Measurements from ENCODE around the gene LHX3. TPM values are rescaled to one million over a fixed set of nuclear protein-coding genes. Genes with fewer than 3 reads are reported as not detected.

Gene LHX3
- polyA plus RNA-seq, 1 of the 3 experiments (the other 2 are of a cell fraction) = not detected

DNA sequence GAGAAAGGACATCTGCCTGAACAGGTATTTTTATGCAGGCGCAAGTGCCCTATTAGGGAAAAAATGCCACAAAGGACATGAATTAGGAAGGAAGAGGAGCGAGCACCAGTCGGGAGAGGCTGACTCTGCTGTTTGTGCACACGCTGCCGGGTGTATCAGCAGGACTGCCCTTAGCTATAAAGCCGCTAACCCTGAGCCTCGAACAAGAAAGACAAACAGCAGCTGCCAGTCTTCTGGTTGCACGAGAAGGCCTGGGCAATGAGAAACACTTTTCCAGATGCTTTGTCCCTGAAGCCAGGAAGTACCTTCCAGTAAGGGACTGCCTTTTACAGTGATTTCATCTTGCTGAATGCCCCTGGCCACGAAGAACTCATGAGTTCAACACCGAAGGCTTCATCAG, 28.0 kb upstream of the LHX3 start:
- DNase-seq = no peak
- POLR2A ChIA-PET = no interaction called here
- CTCF ChIA-PET = interaction anchor here (1.3 kb wide), 1 partner anchor 62 kb away, joined by 3 read pairs; no protein-coding TSS in a partner anchor

DNA sequence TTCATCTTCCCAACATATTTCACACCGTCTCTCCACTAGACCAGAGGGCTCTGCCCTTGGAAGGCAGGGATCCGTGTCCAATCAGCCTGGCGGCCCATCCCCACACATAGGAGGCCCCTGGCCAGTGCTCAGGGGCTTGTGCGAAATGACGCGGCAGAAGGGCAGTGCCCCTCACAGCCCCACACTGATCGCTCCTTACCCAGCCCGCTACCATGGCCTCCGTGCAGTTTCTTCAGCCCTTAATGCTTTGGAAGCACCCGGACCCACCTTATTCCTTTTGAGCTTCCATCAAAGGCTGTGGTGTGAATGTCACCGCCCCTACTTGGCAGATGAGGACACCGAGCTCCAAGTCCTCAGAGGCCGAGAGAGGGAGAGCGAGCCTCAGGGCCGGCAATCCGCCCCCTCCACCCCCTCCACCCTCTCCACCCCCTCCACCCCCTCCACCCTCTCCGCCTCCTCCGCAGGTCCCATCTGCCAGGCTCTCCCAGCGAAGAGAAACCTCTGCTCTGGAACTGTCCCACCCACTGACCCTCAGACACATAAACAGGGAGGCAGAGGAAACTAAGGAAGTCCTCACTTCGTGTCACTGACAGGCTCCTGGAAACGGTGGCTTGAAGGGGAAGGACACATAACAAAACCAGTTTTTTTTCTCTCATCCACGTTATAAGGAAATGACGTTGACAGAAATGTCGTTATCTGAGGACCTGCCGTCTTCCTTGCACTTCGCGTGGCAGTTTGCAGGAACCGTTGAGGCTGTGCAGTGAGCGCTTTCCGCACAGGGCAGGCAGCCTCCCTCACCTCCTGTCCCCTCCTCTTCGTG, 26.8 kb upstream of the LHX3 start:
- DNase-seq = no peak
- TF ChIP-seq NFIC (IDR thresholded peaks at IDR 0.05; ENCODE audit: borderline replicate concordance) = no peak
- TF ChIP-seq, protein P1, sequence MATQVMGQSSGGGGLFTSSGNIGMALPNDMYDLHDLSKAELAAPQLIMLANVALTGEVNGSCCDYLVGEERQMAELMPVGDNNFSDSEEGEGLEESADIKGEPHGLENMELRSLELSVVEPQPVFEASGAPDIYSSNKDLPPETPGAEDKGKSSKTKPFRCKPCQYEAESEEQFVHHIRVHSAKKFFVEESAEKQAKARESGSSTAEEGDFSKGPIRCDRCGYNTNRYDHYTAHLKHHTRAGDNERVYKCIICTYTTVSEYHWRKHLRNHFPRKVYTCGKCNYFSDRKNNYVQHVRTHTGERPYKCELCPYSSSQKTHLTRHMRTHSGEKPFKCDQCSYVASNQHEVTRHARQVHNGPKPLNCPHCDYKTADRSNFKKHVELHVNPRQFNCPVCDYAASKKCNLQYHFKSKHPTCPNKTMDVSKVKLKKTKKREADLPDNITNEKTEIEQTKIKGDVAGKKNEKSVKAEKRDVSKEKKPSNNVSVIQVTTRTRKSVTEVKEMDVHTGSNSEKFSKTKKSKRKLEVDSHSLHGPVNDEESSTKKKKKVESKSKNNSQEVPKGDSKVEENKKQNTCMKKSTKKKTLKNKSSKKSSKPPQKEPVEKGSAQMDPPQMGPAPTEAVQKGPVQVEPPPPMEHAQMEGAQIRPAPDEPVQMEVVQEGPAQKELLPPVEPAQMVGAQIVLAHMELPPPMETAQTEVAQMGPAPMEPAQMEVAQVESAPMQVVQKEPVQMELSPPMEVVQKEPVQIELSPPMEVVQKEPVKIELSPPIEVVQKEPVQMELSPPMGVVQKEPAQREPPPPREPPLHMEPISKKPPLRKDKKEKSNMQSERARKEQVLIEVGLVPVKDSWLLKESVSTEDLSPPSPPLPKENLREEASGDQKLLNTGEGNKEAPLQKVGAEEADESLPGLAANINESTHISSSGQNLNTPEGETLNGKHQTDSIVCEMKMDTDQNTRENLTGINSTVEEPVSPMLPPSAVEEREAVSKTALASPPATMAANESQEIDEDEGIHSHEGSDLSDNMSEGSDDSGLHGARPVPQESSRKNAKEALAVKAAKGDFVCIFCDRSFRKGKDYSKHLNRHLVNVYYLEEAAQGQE (IDR thresholded peaks at IDR 0.05; ENCODE audit: low read depth, low read length) = no peak
- no peak for TF ChIP-seq RAD21 (IDR thresholded peaks at IDR 0.05; ENCODE audit: low read length)
- no peak for TF ChIP-seq RXRA (IDR thresholded peaks at IDR 0.05; ENCODE audit: borderline replicate concordance, low read depth)
- TF ChIP-seq, protein P2, sequence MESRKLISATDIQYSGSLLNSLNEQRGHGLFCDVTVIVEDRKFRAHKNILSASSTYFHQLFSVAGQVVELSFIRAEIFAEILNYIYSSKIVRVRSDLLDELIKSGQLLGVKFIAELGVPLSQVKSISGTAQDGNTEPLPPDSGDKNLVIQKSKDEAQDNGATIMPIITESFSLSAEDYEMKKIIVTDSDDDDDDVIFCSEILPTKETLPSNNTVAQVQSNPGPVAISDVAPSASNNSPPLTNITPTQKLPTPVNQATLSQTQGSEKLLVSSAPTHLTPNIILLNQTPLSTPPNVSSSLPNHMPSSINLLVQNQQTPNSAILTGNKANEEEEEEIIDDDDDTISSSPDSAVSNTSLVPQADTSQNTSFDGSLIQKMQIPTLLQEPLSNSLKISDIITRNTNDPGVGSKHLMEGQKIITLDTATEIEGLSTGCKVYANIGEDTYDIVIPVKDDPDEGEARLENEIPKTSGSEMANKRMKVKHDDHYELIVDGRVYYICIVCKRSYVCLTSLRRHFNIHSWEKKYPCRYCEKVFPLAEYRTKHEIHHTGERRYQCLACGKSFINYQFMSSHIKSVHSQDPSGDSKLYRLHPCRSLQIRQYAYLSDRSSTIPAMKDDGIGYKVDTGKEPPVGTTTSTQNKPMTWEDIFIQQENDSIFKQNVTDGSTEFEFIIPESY (IDR thresholded peaks at IDR 0.05; ENCODE audit: borderline replicate concordance, low read depth) = no peak
- TF ChIP-seq TAF1 (IDR thresholded peaks at IDR 0.05; ENCODE audit: borderline replicate concordance, low read depth, low read length) = no peak
- TF ChIP-seq YY1 (IDR thresholded peaks at IDR 0.05; ENCODE audit: low read depth) = no peak
- TF ChIP-seq, protein P3, sequence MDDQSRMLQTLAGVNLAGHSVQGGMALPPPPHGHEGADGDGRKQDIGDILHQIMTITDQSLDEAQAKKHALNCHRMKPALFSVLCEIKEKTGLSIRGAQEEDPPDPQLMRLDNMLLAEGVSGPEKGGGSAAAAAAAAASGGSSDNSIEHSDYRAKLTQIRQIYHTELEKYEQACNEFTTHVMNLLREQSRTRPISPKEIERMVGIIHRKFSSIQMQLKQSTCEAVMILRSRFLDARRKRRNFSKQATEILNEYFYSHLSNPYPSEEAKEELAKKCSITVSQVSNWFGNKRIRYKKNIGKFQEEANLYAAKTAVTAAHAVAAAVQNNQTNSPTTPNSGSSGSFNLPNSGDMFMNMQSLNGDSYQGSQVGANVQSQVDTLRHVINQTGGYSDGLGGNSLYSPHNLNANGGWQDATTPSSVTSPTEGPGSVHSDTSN (IDR thresholded peaks at IDR 0.05) = no peak
- no peak for TF ChIP-seq CHD2 (IDR thresholded peaks at IDR 0.05; ENCODE audit: low read length, partially characterized antibody)
- TF ChIP-seq SMC3 (IDR thresholded peaks at IDR 0.05; ENCODE audit: low read depth, low read length) = no peak
- TF ChIP-seq, protein P4, sequence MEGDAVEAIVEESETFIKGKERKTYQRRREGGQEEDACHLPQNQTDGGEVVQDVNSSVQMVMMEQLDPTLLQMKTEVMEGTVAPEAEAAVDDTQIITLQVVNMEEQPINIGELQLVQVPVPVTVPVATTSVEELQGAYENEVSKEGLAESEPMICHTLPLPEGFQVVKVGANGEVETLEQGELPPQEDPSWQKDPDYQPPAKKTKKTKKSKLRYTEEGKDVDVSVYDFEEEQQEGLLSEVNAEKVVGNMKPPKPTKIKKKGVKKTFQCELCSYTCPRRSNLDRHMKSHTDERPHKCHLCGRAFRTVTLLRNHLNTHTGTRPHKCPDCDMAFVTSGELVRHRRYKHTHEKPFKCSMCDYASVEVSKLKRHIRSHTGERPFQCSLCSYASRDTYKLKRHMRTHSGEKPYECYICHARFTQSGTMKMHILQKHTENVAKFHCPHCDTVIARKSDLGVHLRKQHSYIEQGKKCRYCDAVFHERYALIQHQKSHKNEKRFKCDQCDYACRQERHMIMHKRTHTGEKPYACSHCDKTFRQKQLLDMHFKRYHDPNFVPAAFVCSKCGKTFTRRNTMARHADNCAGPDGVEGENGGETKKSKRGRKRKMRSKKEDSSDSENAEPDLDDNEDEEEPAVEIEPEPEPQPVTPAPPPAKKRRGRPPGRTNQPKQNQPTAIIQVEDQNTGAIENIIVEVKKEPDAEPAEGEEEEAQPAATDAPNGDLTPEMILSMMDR (IDR thresholded peaks at IDR 0.05) = no peak
- no peak for TF ChIP-seq GATA2 (CRISPR knock-in tag; IDR thresholded peaks at IDR 0.05)
- no peak for TF ChIP-seq EZH2phosphoT487 (IDR thresholded peaks at IDR 0.05; ENCODE audit: borderline replicate concordance, low read depth)
- TF ChIP-seq TEAD4 (IDR thresholded peaks at IDR 0.05; ENCODE audit: borderline replicate concordance, insufficient read depth) = no peak
- TF ChIP-seq, protein P5, sequence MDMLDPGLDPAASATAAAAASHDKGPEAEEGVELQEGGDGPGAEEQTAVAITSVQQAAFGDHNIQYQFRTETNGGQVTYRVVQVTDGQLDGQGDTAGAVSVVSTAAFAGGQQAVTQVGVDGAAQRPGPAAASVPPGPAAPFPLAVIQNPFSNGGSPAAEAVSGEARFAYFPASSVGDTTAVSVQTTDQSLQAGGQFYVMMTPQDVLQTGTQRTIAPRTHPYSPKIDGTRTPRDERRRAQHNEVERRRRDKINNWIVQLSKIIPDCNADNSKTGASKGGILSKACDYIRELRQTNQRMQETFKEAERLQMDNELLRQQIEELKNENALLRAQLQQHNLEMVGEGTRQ (IDR thresholded peaks at IDR 0.05; ENCODE audit: borderline replicate concordance, low read depth, low read length) = no peak

More for the DNA sequence above, 28.0 kb upstream of the LHX3 start:
- H3K79me2 ChIP-seq (ENCODE audit: insufficient read depth) = peaks cover 3% of the 10 kb centered on the region; the same call in 1 of the 2 replicates
- WGBS (ENCODE audit: low lambda C conversion rate) = 89% methylated on average over 10 of the region's 10 CpGs
- H3K36me3 ChIP-seq (replicated peaks in 1 of 2; ENCODE audit: control insufficient read depth in 1 of 2, insufficient read depth in 2 of 2, low read length in 1 of 2) = peaks cover 0 to 28% of the 10 kb centered on the region in 2 experiments
- no peaks in the 10 kb centered on the region for H3K27me3 ChIP-seq (ENCODE audit: insufficient read depth)
- no peaks in the 10 kb centered on the region for H3K9me3 ChIP-seq
- no peak overlapping the region for H3K9ac ChIP-seq
- H3K4me2 ChIP-seq = no peak overlapping the region
- H3K4me1 ChIP-seq (ENCODE audit: control insufficient read depth in 1 of 2, insufficient read depth in 2 of 2, low read depth in 1 of 2, low read length in 1 of 2) = peaks cover 0 to 6% of the 10 kb centered on the region in 2 experiments; a peak in 1 of 4 replicates
- no peak for TF ChIP-seq FOSL2 (IDR thresholded peaks at IDR 0.05; ENCODE audit: borderline replicate concordance, low read depth)
- H3K9me2 ChIP-seq = no peaks in the 10 kb centered on the region
- peaks cover 31% of the 10 kb centered on the region for H4K20me1 ChIP-seq (ENCODE audit: insufficient read depth)
- H3F3A ChIP-seq (replicated peaks; ENCODE audit: insufficient read depth) = peaks cover 4% of the 10 kb centered on the region
- H3K4me3 ChIP-seq (ENCODE audit: low read depth in 2 of 2, low read length in 1 of 2) = no peak overlapping the region
- H3K27ac ChIP-seq (ENCODE audit: low read depth in 2 of 2, low read length in 1 of 2) = no peak overlapping the region
- H2AFZ ChIP-seq (ENCODE audit: low read depth) = no peak overlapping the region

More for the DNA sequence above, 26.8 kb upstream of the LHX3 start:
- no peak overlapping the region for H3K4me3 ChIP-seq (ENCODE audit: low read depth in 2 of 2, low read length in 1 of 2)
- POLR2A ChIA-PET = no interaction called here
- no peak overlapping the region for H3K9ac ChIP-seq
- H4K20me1 ChIP-seq (ENCODE audit: insufficient read depth) = peaks cover 32% of the 10 kb centered on the region
- H3K27me3 ChIP-seq (ENCODE audit: insufficient read depth) = no peaks in the 10 kb centered on the region
- 96% methylated on average over 30 of the region's 31 CpGs for WGBS (ENCODE audit: low lambda C conversion rate)
- peaks cover 0 to 11% of the 10 kb centered on the region in 2 experiments; a peak in 1 of 4 replicates for H3K4me1 ChIP-seq (ENCODE audit: control insufficient read depth in 1 of 2, insufficient read depth in 2 of 2, low read depth in 1 of 2, low read length in 1 of 2)
- no peak overlapping the region for H2AFZ ChIP-seq (ENCODE audit: low read depth)
- CTCF ChIA-PET = interaction anchor here (0.6 to 1.0 kb wide), 2 partner anchors 17 to 142 kb away, joined by 3 read pairs; no protein-coding TSS in a partner anchor
- peaks cover 4% of the 10 kb centered on the region for H3F3A ChIP-seq (replicated peaks; ENCODE audit: insufficient read depth)
- no peaks in the 10 kb centered on the region for H3K9me3 ChIP-seq
- H3K36me3 ChIP-seq (replicated peaks in 1 of 2; ENCODE audit: control insufficient read depth in 1 of 2, insufficient read depth in 2 of 2, low read length in 1 of 2) = peaks cover 0 to 24% of the 10 kb centered on the region in 2 experiments
- no peak overlapping the region for H3K27ac ChIP-seq (ENCODE audit: low read depth in 2 of 2, low read length in 1 of 2)
- H3K79me2 ChIP-seq (ENCODE audit: insufficient read depth) = peaks cover 3% of the 10 kb centered on the region; the same call in 1 of the 2 replicates
- H3K9me2 ChIP-seq = no peaks in the 10 kb centered on the region
- H3K4me2 ChIP-seq = no peak overlapping the region
